NOMO-1 (cell line): ENCODE measurements around the gene CA11.

Experiments
- DNase-seq, 2 experiments: peaks; one replicate each; lab custom pipeline; 2025; ENCODE audit not compliant: unreplicated experiment in 2 of 2; lab: John Stamatoyannopoulos, UW

CA11 gene

DNA sequence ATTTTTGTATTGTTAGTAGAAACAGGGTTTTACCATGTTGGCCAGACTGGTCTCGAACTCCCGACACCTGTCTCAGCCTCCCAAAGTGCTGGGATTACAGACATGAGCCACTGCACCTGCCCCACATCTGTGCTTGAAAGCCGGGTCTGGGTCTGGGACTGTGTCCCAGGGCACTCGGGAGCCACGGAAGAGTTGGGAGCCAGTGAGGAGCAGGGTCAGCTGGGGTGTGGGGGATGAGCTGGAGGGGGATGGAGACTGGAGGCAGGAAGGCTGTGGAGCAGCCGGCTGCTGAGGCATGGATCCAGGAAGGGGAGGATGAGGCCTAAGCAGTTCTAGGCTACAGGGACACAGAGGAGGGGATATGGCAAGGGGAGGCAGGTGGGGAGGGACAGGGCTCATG lies 50.2 kb downstream of the CA11 start:
- no peak for DNase-seq

DNA sequence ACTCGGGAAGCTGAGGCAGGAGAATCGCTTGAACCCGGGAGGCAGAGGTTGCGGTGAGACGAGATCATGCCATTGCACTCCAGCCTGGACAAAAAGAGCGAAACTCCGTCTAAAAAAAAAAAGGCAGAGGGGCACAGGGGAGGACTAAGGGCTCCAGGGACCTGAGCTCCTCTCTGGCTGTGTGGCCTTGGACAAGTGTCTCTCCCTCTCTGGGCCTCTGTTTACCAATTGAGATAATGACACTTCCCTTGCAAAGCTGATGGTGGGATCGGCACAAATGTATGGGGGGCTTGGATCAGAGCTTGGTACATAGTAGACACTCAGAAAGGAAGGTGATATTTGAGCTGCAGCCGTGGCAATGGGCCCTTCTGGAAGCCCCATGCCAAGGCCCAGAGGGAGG lies 50.8 kb downstream of the CA11 start:
- DNase-seq = no peak

DNA sequence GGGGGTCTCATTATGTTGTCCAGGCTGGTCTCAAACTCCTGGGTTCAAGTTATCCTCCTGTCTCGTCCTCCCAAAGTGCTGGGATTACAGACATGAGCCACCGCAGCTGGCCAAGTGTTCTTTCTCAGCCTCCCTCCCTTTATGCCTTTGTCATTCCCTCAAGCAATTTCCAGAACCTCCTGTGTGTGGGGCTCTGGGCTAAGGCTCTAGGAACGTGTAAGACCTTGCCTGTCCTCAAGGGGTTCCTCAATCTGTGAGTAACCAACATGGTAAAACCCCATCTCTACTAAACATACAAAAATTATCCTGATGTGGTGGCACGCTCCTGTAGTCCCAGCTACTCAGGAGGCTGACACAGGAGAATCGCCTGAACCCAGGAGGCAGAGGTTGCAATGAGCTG lies 55.0 kb downstream of the CA11 start:
- no peak for DNase-seq

DNA sequence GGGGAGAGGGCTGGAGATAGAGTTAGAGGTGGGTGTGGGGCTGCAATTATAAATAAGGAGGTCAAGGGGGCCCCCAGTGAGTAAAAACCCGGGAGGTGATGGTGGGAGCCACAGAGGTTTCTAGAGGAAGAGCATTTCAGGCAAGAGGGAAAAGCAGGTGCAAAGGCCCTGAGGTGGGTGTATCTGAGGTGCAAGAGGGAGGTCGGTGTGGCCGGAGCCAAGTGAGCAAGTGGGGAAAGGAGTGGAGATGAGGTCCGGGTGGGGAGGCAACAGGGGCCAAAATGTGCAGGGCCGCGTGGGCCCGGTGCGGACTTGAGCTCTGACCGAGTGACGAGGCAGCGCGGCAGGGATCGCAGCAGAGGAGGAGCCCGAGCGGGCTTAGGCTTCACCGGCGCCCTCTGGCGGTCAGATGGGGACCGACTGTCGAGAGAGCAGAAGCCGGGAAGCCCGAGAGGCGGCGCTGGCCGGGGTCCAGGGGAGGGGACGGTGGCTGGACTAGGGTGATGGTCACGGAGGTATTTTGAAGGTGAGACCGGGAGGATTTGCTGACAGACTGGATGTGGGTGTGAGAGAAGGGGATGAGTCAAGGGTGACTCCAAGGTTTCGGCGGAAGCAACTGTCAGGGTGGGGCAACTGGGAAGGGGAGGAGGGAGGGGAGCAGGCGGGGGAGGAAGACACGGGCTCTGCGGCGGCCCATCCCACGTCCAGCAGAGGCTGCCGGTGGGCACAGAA lies 57.2 kb downstream of the CA11 start:
- DNase-seq = peak; percentile 82 to 84
